Endothelial cell of umbilical vein (primary cell): Measurements from ENCODE around the gene NRG3.

Source experiments
- EZH2 ChIP-seq: IDR thresholded peaks from 2 replicates; pipeline ENCODE4 v1.6.1; 2012; ENCODE audit warnings: borderline replicate concordance, low read depth, mild to moderate bottlenecking, moderate library complexity, low read length, inconsistent platforms; ENCODE audit not compliant: severe bottlenecking
- GATA2 ChIP-seq: IDR thresholded peaks from 2 replicates; pipeline ENCODE4 v1.7.0; 2011; ENCODE audit warnings: low read depth, mild to moderate bottlenecking, moderate library complexity, mixed read lengths, low read length; ENCODE audit not compliant: insufficient read length, insufficient read depth
- JUN ChIP-seq: IDR thresholded peaks from 2 replicates; pipeline ENCODE4 v1.6.1; 2011; ENCODE audit warnings: borderline replicate concordance, low read depth; ENCODE audit not compliant: insufficient read length, insufficient read depth
- MYC ChIP-seq: IDR thresholded peaks from one replicate; pipeline ENCODE4 v1.6.1; 2011; ENCODE audit warnings: mild to moderate bottlenecking, low read depth, low read length
- POLR2A ChIP-seq: IDR thresholded peaks from 2 replicates; pipeline ENCODE4 v1.6.1; 2012; ENCODE audit warnings: low read depth, mild to moderate bottlenecking, control low read depth, low read length
- POLR2AphosphoS5 ChIP-seq: IDR thresholded peaks from 2 replicates; pipeline ENCODE4 v1.6.1; 2012; ENCODE audit warnings: low read depth, mild to moderate bottlenecking, control low read depth, low read length, moderate library complexity; ENCODE audit not compliant: insufficient read depth
- TF ChIP-seq, protein P1 (sequence below), 2 donors: IDR thresholded peaks; 1 replicate in 1 of 2; 2 replicates in 1 of 2; pipeline ENCODE4 v1.5.1; 2011; ENCODE audit warnings: low read length in 2 of 2, mild to moderate bottlenecking in 2 of 2, moderate library complexity in 2 of 2, control low read depth in 1 of 2, inconsistent platforms in 1 of 2, low read depth in 1 of 2; ENCODE audit not compliant: insufficient read depth in 1 of 2; ENCODE audit errors: extremely low read depth in 1 of 2

DNA sequence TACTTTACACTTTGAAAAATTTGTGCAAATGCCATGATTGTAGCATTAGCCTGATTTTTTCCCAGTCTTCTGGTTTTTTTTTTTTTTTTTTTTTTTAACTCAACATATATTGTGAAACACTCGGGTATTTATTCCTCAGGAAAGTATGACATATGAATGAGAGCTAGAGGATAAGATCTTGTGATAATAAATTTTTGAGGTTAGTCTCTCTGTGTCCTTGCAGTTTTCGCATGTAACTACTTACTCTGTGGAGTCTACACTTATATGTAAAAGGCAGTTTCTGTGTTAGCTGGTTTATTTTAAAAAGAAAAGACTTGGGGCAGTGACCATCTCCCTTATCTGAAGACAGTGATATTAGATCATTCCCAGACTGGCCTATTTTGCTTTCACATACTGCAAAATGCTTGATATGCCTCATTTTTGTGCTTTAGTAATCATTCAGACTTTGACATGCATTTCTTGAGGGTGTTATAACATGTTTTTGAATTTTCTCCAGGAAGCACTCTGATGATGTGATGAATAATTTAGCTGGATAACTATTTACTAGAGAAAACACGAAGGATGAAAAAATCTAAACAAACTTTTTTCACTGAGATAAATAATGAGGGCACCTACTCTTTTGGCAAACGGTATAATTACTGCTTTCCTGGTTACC, 371.0 kb downstream of the NRG3 start:
- TF ChIP-seq POLR2AphosphoS5 (no peak), POLR2A (no peak), MYC (no peak), EZH2 (no peak), JUN (no peak), GATA2 (no peak)
- TF ChIP-seq, protein P1, sequence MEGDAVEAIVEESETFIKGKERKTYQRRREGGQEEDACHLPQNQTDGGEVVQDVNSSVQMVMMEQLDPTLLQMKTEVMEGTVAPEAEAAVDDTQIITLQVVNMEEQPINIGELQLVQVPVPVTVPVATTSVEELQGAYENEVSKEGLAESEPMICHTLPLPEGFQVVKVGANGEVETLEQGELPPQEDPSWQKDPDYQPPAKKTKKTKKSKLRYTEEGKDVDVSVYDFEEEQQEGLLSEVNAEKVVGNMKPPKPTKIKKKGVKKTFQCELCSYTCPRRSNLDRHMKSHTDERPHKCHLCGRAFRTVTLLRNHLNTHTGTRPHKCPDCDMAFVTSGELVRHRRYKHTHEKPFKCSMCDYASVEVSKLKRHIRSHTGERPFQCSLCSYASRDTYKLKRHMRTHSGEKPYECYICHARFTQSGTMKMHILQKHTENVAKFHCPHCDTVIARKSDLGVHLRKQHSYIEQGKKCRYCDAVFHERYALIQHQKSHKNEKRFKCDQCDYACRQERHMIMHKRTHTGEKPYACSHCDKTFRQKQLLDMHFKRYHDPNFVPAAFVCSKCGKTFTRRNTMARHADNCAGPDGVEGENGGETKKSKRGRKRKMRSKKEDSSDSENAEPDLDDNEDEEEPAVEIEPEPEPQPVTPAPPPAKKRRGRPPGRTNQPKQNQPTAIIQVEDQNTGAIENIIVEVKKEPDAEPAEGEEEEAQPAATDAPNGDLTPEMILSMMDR (IDR thresholded peaks at IDR 0.05; ENCODE audit: extremely low read depth in 1 of 2, insufficient read depth in 1 of 2, low read depth in 1 of 2, low read length in 2 of 2), result no peak
